BE2C (cell line): Measurements from ENCODE around the gene SMAD4.

Source experiments
- DNase-seq: peaks from one replicate; pipeline ENCODE4 v3.0.0-alpha.2; 2020
- H3K27me3 ChIP-seq: fragments of 250-450 bp; sonication (Bioruptor Pico); 2 replicates; pipeline ENCODE4 v1.5.1; 2020; ENCODE audit warnings: mild to moderate bottlenecking
- H3K36me3 ChIP-seq: fragments of 250-450 bp; sonication (Bioruptor Pico); 2 replicates; pipeline ENCODE4 v1.5.1; 2020; ENCODE audit warnings: mild to moderate bottlenecking
- H3K4me1 ChIP-seq: fragments of 250-450 bp; sonication (Bioruptor Pico); 2 replicates; pipeline ENCODE4 v1.5.1; 2020
- H3K4me3 ChIP-seq: 2 replicates; pipeline ENCODE4 v1.5.1; 2011; ENCODE audit warnings: low read depth, low read length
- H3K9me3 ChIP-seq: fragments of 250-450 bp; sonication (Bioruptor Pico); 2 replicates; pipeline ENCODE4 v1.5.1; 2020
- TF ChIP-seq, protein P1 (sequence below): IDR thresholded peaks from 2 replicates; pipeline ENCODE4 v1.5.1; 2012; ENCODE audit warnings: mild to moderate bottlenecking, low read depth, low read length

SMAD4 gene

DNA sequence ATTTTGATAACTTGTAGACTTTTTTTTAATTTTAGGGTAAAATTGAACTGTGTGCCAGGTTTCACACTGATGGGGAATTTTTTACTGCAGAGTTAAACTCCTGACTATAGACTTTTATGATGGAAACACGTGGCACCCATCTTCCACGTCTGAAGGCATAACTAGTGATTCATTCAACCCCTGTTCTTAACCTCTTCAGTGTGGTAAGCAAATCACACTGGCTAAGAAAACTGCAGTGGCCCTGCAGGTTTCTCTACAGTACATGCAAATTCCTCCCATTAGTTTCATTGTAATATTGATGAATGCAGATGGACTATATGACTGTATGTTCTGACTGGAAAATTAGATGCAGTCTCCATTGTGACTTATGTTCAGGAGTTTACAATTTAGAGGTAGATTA, 47.2 kb downstream of the SMAD4 start:
- no peak for DNase-seq
- no peaks in the 10 kb centered on the region; the same call in none of the 2 replicates for H3K36me3 ChIP-seq

DNA sequence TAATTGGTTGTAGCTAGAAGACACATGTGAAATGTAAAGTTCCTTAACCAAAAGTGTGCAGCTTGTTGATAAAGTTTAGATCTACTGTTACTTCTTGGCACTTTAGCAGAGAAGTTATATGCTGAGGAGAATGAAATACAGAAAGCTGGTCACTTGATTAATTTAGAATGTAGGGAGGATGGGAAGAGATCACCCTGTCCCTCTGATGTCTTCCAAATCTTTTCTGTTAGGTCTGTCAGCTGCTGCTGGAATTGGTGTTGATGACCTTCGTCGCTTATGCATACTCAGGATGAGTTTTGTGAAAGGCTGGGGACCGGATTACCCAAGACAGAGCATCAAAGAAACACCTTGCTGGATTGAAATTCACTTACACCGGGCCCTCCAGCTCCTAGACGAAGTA, 48.0 kb downstream of the SMAD4 start:
- TF ChIP-seq, protein P1, sequence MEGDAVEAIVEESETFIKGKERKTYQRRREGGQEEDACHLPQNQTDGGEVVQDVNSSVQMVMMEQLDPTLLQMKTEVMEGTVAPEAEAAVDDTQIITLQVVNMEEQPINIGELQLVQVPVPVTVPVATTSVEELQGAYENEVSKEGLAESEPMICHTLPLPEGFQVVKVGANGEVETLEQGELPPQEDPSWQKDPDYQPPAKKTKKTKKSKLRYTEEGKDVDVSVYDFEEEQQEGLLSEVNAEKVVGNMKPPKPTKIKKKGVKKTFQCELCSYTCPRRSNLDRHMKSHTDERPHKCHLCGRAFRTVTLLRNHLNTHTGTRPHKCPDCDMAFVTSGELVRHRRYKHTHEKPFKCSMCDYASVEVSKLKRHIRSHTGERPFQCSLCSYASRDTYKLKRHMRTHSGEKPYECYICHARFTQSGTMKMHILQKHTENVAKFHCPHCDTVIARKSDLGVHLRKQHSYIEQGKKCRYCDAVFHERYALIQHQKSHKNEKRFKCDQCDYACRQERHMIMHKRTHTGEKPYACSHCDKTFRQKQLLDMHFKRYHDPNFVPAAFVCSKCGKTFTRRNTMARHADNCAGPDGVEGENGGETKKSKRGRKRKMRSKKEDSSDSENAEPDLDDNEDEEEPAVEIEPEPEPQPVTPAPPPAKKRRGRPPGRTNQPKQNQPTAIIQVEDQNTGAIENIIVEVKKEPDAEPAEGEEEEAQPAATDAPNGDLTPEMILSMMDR, result no peak
- no peaks in the 10 kb centered on the region; the same call in none of the 2 replicates for H3K36me3 ChIP-seq
- DNase-seq, result no peak
- no peaks in the 10 kb centered on the region for H3K9me3 ChIP-seq
- no peaks in the 10 kb centered on the region for H3K4me1 ChIP-seq
- no peak overlapping the region for H3K4me3 ChIP-seq
- H3K27me3 ChIP-seq, result no peaks in the 10 kb centered on the region

More for the DNA sequence above, 47.2 kb downstream of the SMAD4 start:
- Histone ChIP-seq H3K4me3 (no peak overlapping the region), H3K27me3 (no peaks in the 10 kb centered on the region), H3K9me3 (no peaks in the 10 kb centered on the region), H3K4me1 (no peaks in the 10 kb centered on the region)
- TF ChIP-seq, protein P1, result no peak

DNA sequence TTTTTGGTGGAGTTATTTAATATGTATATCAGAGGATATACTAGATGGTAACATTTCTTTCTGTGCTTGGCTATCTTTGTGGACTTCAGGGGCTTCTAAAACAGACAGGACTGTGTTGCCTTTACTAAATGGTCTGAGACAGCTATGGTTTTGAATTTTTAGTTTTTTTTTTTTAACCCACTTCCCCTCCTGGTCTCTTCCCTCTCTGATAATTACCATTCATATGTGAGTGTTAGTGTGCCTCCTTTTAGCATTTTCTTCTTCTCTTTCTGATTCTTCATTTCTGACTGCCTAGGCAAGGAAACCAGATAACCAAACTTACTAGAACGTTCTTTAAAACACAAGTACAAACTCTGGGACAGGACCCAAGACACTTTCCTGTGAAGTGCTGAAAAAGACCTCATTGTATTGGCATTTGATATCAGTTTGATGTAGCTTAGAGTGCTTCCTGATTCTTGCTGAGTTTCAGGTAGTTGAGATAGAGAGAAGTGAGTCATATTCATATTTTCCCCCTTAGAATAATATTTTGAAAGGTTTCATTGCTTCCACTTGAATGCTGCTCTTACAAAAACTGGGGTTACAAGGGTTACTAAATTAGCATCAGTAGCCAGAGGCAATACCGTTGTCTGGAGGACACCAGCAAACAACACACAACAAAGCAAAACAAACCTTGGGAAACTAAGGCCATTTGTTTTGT, 52.7 kb downstream of the SMAD4 start:
- H3K9me3 ChIP-seq, result no peaks in the 10 kb centered on the region
- DNase-seq, result no peak
- no peaks in the 10 kb centered on the region; the same call in 1 of the 2 replicates for H3K36me3 ChIP-seq

DNA sequence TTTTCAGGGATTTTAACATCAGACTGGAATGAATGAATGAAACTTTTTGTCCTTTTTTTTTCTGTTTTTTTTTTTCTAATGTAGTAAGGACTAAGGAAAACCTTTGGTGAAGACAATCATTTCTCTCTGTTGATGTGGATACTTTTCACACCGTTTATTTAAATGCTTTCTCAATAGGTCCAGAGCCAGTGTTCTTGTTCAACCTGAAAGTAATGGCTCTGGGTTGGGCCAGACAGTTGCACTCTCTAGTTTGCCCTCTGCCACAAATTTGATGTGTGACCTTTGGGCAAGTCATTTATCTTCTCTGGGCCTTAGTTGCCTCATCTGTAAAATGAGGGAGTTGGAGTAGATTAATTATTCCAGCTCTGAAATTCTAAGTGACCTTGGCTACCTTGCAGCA, 53.4 kb downstream of the SMAD4 start:
- no peaks in the 10 kb centered on the region; the same call in 1 of the 2 replicates for H3K36me3 ChIP-seq
- H3K9me3 ChIP-seq, result no peaks in the 10 kb centered on the region
- H3K27me3 ChIP-seq, result no peaks in the 10 kb centered on the region
- DNase-seq, result no peak
- no peak overlapping the region for H3K4me3 ChIP-seq
- no peaks in the 10 kb centered on the region for H3K4me1 ChIP-seq
- TF ChIP-seq, protein P1, result no peak

More for the DNA sequence above, 52.7 kb downstream of the SMAD4 start:
- Histone ChIP-seq H3K4me3 (no peak overlapping the region), H3K4me1 (no peaks in the 10 kb centered on the region), H3K27me3 (no peaks in the 10 kb centered on the region)
- TF ChIP-seq, protein P1, result no peak

DNA sequence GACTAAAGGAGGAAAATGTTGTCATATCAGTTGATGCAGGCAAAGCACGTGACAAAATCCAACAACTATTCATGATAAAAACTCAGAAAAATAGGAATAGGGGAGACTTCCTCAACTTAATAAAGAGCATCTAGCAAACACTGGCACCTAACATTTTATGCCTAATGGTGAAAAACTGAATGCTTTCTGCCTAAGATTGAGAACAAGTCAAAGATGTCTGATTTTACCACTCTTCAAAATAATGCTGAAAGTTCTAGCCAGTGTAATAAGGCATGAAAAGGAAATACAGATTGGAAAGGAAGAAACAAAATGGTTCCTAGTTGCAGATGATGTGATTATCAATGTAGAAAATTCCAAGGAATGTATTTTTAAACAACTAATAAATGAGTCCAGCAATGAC, 58.4 kb downstream of the SMAD4 start:
- DNase-seq, result no peak
- H3K9me3 ChIP-seq, result no peaks in the 10 kb centered on the region
- no peak overlapping the region for H3K4me3 ChIP-seq
- TF ChIP-seq, protein P1, result no peak
- no peaks in the 10 kb centered on the region for H3K27me3 ChIP-seq
- H3K4me1 ChIP-seq, result no peaks in the 10 kb centered on the region
- no peaks in the 10 kb centered on the region for H3K36me3 ChIP-seq

DNA sequence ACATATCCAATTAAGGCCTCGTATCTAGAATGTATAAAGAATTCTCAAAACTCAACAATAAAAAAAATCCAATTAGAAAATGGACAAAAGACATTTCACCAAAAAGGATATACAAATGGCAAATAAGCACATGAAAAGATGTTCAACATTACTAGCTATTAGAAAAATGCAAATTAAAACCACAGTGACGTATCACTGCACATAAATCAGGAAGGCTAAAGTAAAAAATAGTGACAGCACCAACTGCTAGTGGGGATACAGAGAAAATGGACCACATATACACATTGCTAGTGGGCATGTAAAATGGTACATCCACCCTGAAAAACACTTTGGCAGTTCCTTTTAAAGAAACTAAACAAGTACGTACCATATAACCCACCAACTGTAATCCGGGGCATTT, 59.7 kb downstream of the SMAD4 start:
- no peak for DNase-seq

More for the DNA sequence above, 59.7 kb downstream of the SMAD4 start:
- Histone ChIP-seq H3K36me3 (no peaks in the 10 kb centered on the region), H3K4me1 (no peaks in the 10 kb centered on the region), H3K9me3 (no peaks in the 10 kb centered on the region), H3K27me3 (no peaks in the 10 kb centered on the region), H3K4me3 (no peak overlapping the region)
- TF ChIP-seq, protein P1, result no peak
